ENCODE measurements around the gene CAMK2A.
"Not testable (repeated sequence)": the region's sequence is repeated elsewhere in the genome, so short reads cannot be mapped to it uniquely, and the experiment has no call there.

The CAMK2A gene

GRCh38 chr5:150253416-150254208 lies 36.0 kb downstream of the CAMK2A start:
- DNase-seq = no peak

GRCh38 chr5:150252489-150252888 lies 37.1 kb downstream of the CAMK2A start:
- no peak for DNase-seq

GRCh38 chr5:150251504-150251903 lies 38.1 kb downstream of the CAMK2A start:
- no peak for DNase-seq

DNA sequence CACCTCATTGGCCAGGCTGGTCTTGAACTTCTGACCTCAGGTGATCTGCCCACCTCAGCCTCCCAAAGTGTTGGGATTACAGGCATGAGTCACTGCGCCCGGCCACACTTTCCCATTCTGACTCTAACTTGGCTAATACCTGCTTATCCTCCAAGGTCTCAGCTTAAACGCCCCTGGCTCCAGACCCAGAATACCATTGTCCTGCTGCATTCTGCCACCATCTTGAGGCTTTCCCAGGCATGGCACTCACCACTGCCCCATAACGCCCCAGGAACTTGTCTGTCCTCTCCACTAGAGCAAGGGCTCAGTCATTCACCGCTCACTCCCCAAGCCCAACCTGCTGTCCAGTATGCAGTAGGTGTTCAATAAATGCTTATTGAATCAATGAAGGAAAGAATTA lies 39.8 kb downstream of the CAMK2A start:
- DNase-seq = no peak

DNA sequence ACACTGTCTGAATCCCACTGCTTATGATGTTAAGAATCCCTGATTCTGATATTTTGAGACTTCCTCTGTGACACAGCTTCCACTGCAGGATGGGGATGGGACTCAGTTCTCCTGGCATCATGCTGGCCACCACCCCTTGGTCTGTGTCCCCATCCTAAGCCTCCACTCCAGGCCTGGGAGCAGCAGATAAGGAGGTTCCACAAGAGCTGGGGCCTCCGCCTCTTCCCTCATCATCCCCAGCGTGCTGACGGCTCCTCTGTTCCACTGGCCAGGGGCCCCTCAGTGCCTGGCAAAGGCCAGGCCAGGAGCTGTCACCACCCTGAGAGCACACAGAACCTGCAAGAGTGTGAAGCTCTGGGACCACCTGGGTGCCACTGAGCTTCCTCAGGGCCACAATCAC lies 40.6 kb downstream of the CAMK2A start:
- DNase-seq = peak; percentile 45

DNA sequence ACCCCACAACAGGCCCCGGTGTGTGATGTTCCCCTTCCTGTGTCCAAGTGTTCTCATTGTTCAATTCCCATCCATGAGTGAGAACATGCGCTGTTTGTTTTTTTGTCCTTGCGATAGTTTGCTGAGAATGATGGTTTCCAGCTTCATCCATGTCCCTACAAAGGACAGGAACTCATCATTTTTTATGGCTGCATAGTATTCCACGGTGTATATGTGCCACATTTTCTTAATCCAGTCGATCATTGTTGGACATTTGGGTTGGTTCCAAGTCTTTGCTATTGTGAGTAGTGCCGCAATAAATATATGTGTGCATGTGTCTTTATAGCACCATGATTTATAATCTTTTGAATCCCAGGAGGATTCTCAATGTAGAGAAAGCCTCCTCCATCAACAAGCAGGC lies 41.1 kb downstream of the CAMK2A start:
- DNase-seq = not testable (repeated sequence)

- DNase-seq = no peak
These were observed 41.8 kb downstream of the CAMK2A start for GRCh38 chr5:150247726-150248125.

- DNase-seq = peak; percentile 15
These were observed 42.7 kb downstream of the CAMK2A start for GRCh38 chr5:150246835-150247234.

DNA sequence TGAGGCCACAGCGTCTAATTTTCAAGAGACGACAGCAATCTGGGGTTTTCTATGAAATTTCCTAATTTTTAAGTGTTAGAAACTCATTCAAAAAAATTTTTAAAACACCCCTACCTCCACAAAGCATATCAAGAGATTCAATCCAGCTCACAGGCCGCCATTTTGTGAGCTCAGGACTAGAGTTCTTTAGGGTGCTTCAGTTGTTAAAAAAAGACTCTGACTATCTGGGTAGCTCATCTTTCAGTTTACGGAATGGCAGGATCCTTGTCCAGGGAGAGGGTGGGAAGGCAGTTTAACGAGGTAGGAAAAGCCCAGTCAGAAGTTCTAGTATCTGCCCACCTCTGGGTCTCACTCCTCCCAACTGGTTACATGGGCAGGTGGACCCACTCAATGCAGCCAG lies 43.1 kb downstream of the CAMK2A start:
- no peak for DNase-seq

DNA sequence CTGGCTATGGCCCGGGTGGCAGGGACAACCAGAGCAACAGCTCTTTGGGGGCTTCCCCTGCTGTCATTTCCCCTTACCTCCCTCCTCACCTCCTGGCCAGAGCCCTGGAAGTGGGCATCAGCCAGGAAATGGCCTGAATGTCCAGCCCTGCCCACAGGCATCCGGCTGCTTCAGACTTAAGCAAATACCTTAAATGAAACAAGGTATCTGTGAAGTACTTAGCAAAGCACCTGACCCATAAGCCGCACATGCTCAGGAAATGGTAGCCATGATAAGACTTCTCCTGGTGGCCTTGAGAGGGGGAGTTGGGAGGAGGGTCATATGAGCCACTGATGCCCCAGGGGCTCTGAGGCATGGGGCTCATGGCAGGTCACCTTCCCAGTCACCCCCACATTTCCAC lies 43.8 kb downstream of the CAMK2A start:
- DNase-seq = no peak

- no peak for DNase-seq
These were observed 44.3 kb downstream of the CAMK2A start for GRCh38 chr5:150245111-150245789.

- DNase-seq = no peak
These were observed 45.4 kb downstream of the CAMK2A start for GRCh38 chr5:150244209-150244608.

GRCh38 chr5:150243590-150243989 lies 46.0 kb downstream of the CAMK2A start:
- DNase-seq = no peak

GRCh38 chr5:150242251-150242894 lies 47.2 kb downstream of the CAMK2A start:
- no peak for DNase-seq

DNA sequence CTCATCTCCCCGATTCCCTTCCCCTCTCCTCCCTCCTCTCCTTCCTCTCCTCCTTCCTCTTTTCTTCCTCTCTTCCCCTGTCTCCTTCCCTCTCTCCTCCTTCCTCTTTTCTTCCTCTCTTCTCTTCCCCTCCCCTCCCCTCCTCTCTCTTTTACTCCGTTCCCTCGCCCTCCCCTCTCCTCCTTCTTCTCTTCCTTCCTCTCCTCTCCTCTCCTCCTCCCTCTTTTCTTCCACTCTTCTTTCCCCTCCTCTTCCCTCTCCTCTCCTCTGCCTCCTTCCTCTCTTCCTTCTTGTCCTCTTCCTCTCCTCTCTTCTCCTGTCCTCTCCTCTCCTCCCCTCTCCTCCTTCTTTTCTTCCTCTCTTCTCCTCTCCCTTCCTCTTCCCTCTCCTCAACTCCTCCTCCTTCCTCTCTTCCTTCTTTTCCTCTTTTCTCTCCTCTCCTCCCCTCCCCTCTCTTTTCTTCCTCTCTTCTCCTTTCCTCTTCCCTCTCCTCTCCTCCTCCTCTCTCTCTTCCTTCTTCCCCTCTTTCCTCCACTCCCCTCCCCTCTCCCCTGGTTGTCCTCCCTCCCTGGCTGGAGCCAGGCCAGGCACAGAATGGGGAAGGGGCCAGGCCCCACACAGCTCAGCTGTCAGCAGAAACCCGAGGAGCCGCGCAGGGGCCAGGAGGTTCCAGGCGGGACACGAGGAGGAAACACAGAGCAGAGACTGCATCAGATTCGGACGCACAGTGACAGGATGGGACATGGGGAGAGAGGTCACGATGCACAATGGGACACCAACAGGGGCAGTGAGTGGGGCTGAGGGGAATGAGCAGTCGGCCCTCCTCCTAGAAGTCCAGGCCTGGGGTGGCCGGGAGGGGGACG lies 48.0 kb downstream of the CAMK2A start:
- DNase-seq = no peak

DNA sequence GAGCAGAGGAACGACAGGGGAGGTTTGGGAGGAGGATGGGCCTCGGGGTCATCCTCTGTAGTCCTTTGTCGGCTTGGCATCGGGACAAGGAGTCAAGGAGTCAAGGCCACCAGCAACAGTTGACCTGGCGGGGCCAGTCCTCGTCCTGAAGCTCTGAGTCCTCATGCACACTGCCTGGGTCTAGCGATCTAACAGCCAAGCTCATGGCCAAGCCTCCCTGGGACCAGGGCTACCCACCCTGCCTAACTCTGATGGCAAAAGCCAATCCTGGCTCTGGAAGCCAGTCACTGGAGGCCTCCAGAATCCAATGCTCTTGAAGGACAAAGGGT lies 49.8 kb downstream of the CAMK2A start:
- DNase-seq = no peak

DNA sequence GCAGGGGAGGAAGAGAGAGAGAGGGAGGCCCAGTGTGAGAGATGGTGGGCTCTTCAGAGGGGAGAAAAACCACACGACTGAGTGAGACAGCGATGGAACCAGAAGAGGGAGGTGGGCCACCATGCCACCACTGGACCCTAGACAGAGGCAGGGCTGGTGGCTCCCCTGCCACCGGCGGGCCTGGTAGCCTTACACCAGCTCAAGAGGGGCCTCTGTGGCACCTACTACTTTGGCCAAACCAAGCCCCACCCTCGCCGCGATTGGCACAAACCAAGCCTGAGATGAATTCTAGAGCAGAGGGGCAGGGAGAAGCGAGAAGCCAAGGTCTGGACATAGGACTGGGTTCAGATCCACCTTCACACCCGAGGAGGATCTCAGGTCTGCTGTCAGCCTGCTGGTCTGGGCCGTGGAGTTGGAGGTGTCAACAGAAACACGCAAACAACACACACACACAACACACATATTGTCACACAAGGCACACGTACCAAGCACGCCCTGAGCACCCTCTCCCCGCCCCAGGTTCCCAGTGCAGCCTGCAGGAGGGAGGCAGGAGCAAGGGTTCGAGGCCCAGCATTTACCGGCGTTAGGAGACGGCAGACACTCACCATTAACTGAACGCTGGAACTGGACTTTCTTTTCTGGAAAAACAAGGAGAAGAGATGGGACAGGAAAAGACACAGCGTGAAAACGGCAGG lies 50.3 kb downstream of the CAMK2A start:
- no peak for DNase-seq

DNA sequence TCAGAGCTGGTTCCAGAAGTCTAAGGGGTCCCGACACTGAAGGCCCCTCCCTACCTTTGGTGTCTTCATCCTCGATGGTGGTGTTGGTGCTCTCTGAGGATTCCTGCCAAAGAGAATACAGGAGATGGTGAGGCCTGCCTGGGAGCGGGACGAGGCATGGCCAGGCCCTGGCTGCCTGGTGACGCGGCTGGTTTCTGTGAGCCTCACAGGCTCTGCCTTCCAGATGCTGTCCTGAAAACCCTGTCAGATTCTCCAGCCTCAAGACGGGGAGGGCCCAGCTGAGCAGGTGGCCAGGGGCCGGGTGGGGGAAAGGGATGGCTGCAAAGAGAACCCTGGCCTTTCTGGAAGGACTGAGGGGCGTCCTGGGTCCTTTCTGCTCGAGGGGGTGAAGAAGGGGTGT lies 50.9 kb downstream of the CAMK2A start:
- no peak for DNase-seq

GRCh38 chr5:150236981-150237754 lies 52.4 kb downstream of the CAMK2A start:
- DNase-seq = no peak

- DNase-seq = no peak
These were observed 53.3 kb downstream of the CAMK2A start for GRCh38 chr5:150236313-150236712.

- no peak for DNase-seq
These were observed 54.1 kb downstream of the CAMK2A start for GRCh38 chr5:150235500-150235854.

Measured in hematopoietic multipotent progenitor cell treated with erythropoietin and hydrocortisone succinate and interleukin-3 and kit ligand, for 4 days (in vitro differentiated cells).